Measurements from ENCODE around the gene KCNAB2.

Gene KCNAB2

GRCh38 chr1:6048179-6048867 is 2.6 kb downstream of the KCNAB2 start:
- no peak for DNase-seq (ENCODE audit: low read depth in 1 of 2, low spot score in 1 of 2)
- Histone ChIP-seq H3K27me3 (ENCODE audit: insufficient read depth, poor library complexity, severe bottlenecking) (no peaks in the 10 kb centered on the region), H3K4me3 (replicated peaks; ENCODE audit: insufficient read depth, low read length) (no peak overlapping the region), H3K27ac (replicated peaks) (no peak overlapping the region)
- no peak for TF ChIP-seq GABPA (IDR thresholded peaks at IDR 0.05; ENCODE audit: low read depth)
- 0 out of 2 replicates have a peak, but pooled peaks have one; percentile 18 for TF ChIP-seq POLR2AphosphoS5 (IDR thresholded peaks at IDR 0.05; ENCODE audit: low read depth)

- no peak overlapping the region for H3K27ac ChIP-seq (replicated peaks)
- no peak for DNase-seq (ENCODE audit: low read depth in 1 of 2, low spot score in 1 of 2)
- TF ChIP-seq POLR2AphosphoS5 (IDR thresholded peaks at IDR 0.05; ENCODE audit: low read depth) (no peak), REST (IDR thresholded peaks at IDR 0.05; ENCODE audit: insufficient replicate concordance, low read depth) (no peak)
Observed at GRCh38 chr1:6049419-6049818, 3.7 kb downstream of the KCNAB2 start.

GRCh38 chr1:6051423-6051822 is 5.7 kb downstream of the KCNAB2 start:
- no peaks in the 10 kb centered on the region for H3K27me3 ChIP-seq (ENCODE audit: insufficient read depth, poor library complexity, severe bottlenecking)
- DNase-seq (ENCODE audit: low read depth in 1 of 2, low spot score in 1 of 2): no peak
- H3K4me3 ChIP-seq (replicated peaks; ENCODE audit: insufficient read depth, low read length): no peak overlapping the region
- H3K27ac ChIP-seq (replicated peaks): no peak overlapping the region
- TF ChIP-seq GABPA (IDR thresholded peaks at IDR 0.05; ENCODE audit: low read depth): no peak
- no peak for TF ChIP-seq REST (IDR thresholded peaks at IDR 0.05; ENCODE audit: insufficient replicate concordance, low read depth)
- TF ChIP-seq POLR2AphosphoS5 (IDR thresholded peaks at IDR 0.05; ENCODE audit: low read depth): no peak
- no peak for TF ChIP-seq SPI1 (IDR thresholded peaks at IDR 0.05; ENCODE audit: borderline replicate concordance, low read depth)
- TF ChIP-seq CTCF (IDR thresholded peaks at IDR 0.05; ENCODE audit: insufficient read depth, low read length): no peak

More at GRCh38 chr1:6049419-6049818, 3.7 kb downstream of the KCNAB2 start:
- Histone ChIP-seq H3K4me3 (replicated peaks; ENCODE audit: insufficient read depth, low read length) (no peak overlapping the region), H3K27me3 (ENCODE audit: insufficient read depth, poor library complexity, severe bottlenecking) (no peaks in the 10 kb centered on the region)

GRCh38 chr1:6052543-6053205 is 7.0 kb downstream of the KCNAB2 start:
- Histone ChIP-seq H3K4me3 (replicated peaks; ENCODE audit: insufficient read depth, low read length) (no peak overlapping the region), H3K27ac (replicated peaks) (no peak overlapping the region), H3K27me3 (ENCODE audit: insufficient read depth, poor library complexity, severe bottlenecking) (no peaks in the 10 kb centered on the region)
- DNase-seq (ENCODE audit: low read depth in 1 of 2, low spot score in 1 of 2): peak in 1 of 2 experiments; percentile 25
- peak; percentile 18 for TF ChIP-seq CTCF (IDR thresholded peaks at IDR 0.05; ENCODE audit: insufficient read depth, low read length)
- no peak for TF ChIP-seq SPI1 (IDR thresholded peaks at IDR 0.05; ENCODE audit: borderline replicate concordance, low read depth)
- TF ChIP-seq REST (IDR thresholded peaks at IDR 0.05; ENCODE audit: insufficient replicate concordance, low read depth): peak; percentile 96

Data from HL-60 (cell line).